Effector CD8-positive, alpha-beta T cell (primary cell): ENCODE measurements around the gene SCNN1B.
"Not testable (repeated sequence)": the region's sequence is repeated elsewhere in the genome, so short reads cannot be mapped to it uniquely, and the experiment has no call there.

Source experiments
- DNase-seq: peaks from one replicate; lab custom pipeline; 2025; lab: John Stamatoyannopoulos, UW
- total RNA-seq, 4 experiments: gene quantifications; one replicate each; lab custom pipeline; 2026; lab: John Stamatoyannopoulos, UW

Gene SCNN1B
- total RNA-seq: 0 reads per million in 4 experiments

GRCh38 chr16:23302045-23302956 lies at the start of gene SCNN1B:
Gene SCNN1B (plus strand): TSS chr16:23302302. CDS start chr16:23348600, 46,298 bp downstream.
- no peak for DNase-seq

GRCh38 chr16:23252310-23252709 lies 49.8 kb upstream of the SCNN1B start:
- DNase-seq: no peak

- DNase-seq: not testable (repeated sequence)
Measured at GRCh38 chr16:23253650-23254049, 48.5 kb upstream of the SCNN1B start.

GRCh38 chr16:23254338-23254737 lies 47.8 kb upstream of the SCNN1B start:
- DNase-seq: no peak

GRCh38 chr16:23255000-23255399 lies 47.1 kb upstream of the SCNN1B start:
- no peak for DNase-seq

- no peak for DNase-seq
Measured at GRCh38 chr16:23256440-23256839, 45.7 kb upstream of the SCNN1B start.

GRCh38 chr16:23257682-23258081 lies 44.4 kb upstream of the SCNN1B start:
- DNase-seq: no peak

- DNase-seq: no peak
Measured at GRCh38 chr16:23258919-23259237, 43.2 kb upstream of the SCNN1B start.

GRCh38 chr16:23267647-23268046 lies 34.5 kb upstream of the SCNN1B start:
- DNase-seq: no peak

- no peak for DNase-seq
Measured at GRCh38 chr16:23268561-23268960, 33.5 kb upstream of the SCNN1B start.

GRCh38 chr16:23269248-23269953 lies 32.7 kb upstream of the SCNN1B start:
- no peak for DNase-seq

- DNase-seq: no peak
Measured at GRCh38 chr16:23270654-23271053, 31.4 kb upstream of the SCNN1B start.

- no peak for DNase-seq
Measured at GRCh38 chr16:23274968-23275367, 27.1 kb upstream of the SCNN1B start.

GRCh38 chr16:23276821-23277220 lies 25.3 kb upstream of the SCNN1B start:
- no peak for DNase-seq

GRCh38 chr16:23278031-23278430 lies 24.1 kb upstream of the SCNN1B start:
- DNase-seq: no peak

GRCh38 chr16:23279721-23280153 lies 22.4 kb upstream of the SCNN1B start:
- DNase-seq: no peak

- no peak for DNase-seq
Measured at GRCh38 chr16:23280483-23280967, 21.6 kb upstream of the SCNN1B start.

GRCh38 chr16:23282568-23282967 lies 19.5 kb upstream of the SCNN1B start:
- DNase-seq: no peak

- no peak for DNase-seq
Measured at GRCh38 chr16:23283571-23283970, 18.5 kb upstream of the SCNN1B start.

- DNase-seq: no peak
Measured at GRCh38 chr16:23284584-23284983, 17.5 kb upstream of the SCNN1B start.

GRCh38 chr16:23286131-23286532 lies 16.0 kb upstream of the SCNN1B start:
- no peak for DNase-seq

GRCh38 chr16:23288209-23288608 lies 13.9 kb upstream of the SCNN1B start:
- DNase-seq: no peak
